HFF-Myc (cell line): ENCODE results near the gene AHNAK.

Source experiments
- DNase-seq: peaks from one replicate; pipeline ENCODE4 v3.0.0-alpha.2; 2011; ENCODE audit warnings: low read depth; ENCODE audit errors: extremely low read depth
- H3K4me3 ChIP-seq: replicated peaks from 2 replicates; pipeline ENCODE4 v1.5.1; 2011; ENCODE audit warnings: low read depth, mild to moderate bottlenecking, control low read depth, low read length
- TF ChIP-seq, protein P1 (sequence below): IDR thresholded peaks from 2 replicates; pipeline ENCODE4 v1.5.1; 2012; ENCODE audit warnings: mild to moderate bottlenecking, low read depth, low read length, control low read depth; ENCODE audit errors: missing control alignments

AHNAK gene

GRCh38 chr11:62449451-62449851 is 97.2 kb downstream of the AHNAK start:
- DNase-seq, result no peak
- TF ChIP-seq, protein P1, sequence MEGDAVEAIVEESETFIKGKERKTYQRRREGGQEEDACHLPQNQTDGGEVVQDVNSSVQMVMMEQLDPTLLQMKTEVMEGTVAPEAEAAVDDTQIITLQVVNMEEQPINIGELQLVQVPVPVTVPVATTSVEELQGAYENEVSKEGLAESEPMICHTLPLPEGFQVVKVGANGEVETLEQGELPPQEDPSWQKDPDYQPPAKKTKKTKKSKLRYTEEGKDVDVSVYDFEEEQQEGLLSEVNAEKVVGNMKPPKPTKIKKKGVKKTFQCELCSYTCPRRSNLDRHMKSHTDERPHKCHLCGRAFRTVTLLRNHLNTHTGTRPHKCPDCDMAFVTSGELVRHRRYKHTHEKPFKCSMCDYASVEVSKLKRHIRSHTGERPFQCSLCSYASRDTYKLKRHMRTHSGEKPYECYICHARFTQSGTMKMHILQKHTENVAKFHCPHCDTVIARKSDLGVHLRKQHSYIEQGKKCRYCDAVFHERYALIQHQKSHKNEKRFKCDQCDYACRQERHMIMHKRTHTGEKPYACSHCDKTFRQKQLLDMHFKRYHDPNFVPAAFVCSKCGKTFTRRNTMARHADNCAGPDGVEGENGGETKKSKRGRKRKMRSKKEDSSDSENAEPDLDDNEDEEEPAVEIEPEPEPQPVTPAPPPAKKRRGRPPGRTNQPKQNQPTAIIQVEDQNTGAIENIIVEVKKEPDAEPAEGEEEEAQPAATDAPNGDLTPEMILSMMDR, result no peak
- H3K4me3 ChIP-seq, result no peak overlapping the region

- TF ChIP-seq, protein P1, result no peak
- no peak overlapping the region for H3K4me3 ChIP-seq
- no peak for DNase-seq
Observed at GRCh38 chr11:62446091-62446490, 100.5 kb downstream of the AHNAK start.

- TF ChIP-seq, protein P1, result no peak
- H3K4me3 ChIP-seq, result no peak overlapping the region
- DNase-seq, result no peak
Observed at GRCh38 chr11:62445314-62445740, 101.3 kb downstream of the AHNAK start.

DNA sequence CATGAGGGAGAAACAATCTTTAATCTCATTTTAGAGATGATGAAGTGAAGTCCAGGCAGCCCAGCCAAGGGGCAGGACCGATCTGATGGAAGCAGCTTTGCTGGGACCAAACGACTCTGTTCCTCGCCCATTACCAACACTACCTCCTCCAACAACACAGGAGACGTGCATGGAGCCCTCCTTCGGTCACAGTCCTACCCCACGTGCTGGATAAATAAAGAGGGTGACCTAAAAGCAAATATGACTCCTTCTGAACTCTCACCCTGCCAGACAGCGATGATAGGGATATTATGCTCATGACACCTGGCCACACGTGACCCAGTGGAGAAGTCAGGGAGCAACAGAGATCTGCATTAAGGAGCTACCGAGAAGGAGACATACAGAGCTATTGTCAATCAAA is 101.8 kb downstream of the AHNAK start:
- DNase-seq, result no peak
- TF ChIP-seq, protein P1, result no peak
- H3K4me3 ChIP-seq, result peak overlapping the region; percentile 28; the same call in 1 of the 2 replicates

DNA sequence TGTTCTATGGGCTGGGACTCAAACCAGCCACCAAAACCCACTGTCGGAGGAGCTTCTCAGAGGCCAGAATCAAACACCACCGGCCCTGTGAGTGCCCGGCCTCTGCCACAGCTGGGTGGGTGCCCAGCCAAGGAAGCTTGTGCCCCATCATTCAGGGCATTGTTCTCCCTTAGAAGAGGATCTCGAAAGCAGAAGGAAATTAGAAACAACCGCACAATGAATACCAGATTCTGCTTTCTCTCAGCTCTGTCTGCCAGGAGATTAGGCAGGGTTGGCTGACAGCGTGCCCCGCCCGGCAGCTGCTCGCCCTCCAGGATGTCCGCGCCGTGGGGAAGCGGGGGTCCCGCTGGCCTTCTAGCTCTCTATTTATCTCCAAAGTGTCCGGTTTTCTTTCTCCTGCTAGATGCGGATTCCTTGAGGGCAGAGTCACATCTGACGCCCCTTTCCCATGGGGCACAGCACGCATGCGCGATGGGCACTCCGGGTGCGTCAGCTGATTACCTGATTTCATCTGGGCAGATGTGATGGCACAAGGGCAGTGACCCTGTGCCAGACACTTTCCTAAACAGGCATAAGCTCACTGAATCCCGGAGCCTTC is 102.3 kb downstream of the AHNAK start:
- TF ChIP-seq, protein P1, result no peak
- H3K4me3 ChIP-seq, result peak overlapping the region; percentile 28
- no peak for DNase-seq

- peak overlapping the region; percentile 28 for H3K4me3 ChIP-seq
- DNase-seq, result no peak
- TF ChIP-seq, protein P1, result no peak
Observed at GRCh38 chr11:62443390-62444235, 103.0 kb downstream of the AHNAK start.
